SKM-1 (cell line): Measurements from ENCODE around the gene SLC4A7.

Experiments used
- DNase-seq: peaks from one replicate; lab custom pipeline; 2025; ENCODE audit not compliant: unreplicated experiment; lab: John Stamatoyannopoulos, UW

The SLC4A7 gene

DNA sequence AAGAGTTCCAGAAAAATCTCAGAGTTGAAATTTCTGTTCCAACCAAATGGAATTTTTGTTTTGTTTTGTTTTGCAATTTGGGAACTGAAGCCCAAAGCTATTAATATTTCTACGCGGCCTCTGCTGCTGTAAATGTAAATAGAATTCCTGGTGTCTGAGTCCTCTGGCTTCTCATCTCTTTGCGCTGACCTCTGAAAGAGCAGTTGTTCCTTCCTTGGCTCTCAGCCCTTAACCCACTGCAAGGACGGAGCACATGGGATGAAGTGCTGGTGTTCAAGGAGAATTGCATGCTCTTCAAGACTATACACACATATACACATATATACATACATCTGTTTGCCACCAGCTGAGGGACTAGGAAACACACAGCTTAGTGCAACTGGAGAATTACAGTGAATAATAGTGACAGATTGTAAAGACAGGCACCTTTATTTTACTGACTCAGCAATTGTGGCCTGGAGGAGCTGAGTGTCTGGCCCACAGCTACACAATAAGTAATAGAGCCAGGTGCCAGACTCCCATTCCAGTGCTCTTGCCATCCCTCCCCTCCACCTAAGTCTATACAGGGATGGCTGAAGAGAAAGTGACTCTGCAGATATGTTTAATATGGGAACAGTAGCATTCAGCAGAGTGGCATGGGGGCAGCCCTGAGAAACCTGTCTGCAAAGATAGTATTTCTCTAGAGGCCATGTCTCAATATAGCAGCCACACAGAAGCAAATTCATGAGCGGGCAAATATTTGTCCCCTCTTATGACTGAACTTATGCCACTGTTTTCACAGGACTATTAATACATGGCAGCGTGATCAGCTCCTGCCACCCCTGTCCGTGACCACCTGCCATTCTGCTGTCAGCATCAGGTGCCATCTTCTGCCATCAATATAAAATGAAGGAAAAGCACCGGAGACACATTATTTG is 157.3 kb downstream of the SLC4A7 start:
- DNase-seq = no peak

DNA sequence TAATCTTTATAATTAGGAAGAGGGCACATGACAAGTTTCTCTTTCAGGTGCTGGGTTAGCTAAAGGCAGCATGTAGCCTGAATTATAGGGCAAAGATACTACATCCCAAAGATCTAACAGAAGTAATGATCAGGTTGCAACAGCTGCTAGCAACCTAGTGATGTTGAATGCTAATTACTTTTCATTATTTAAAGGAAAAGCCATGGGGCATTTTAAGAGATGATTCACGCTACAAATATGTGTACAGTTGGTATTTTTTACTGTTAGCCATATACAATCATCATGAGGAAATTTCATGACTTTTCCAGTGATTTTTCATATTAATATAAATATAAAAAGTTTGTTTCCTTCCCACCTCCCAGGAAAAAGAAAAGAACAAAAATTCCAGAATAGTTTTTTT is 158.0 kb downstream of the SLC4A7 start:
- no peak for DNase-seq

GRCh38 chr3:27325419-27325818 is 158.8 kb downstream of the SLC4A7 start:
- no peak for DNase-seq

DNA sequence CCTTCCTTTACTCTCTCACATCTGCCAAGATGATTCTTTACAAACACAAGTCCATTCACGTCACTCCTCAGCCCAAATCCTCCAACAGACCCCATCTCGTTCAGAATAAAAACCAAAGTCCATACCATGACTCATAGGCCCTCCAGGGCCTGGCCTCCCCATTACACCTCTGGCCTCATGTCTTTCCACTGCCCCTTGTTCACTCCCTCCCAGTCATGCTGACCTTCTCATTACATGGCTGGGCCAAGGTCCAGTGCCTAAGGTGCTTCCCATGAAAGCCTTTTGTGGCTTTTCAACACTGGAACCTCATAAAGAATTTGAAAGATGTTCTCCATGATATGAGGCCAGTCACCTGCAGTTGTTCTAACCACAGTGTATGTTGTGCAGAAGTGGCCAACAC is 159.5 kb downstream of the SLC4A7 start:
- no peak for DNase-seq

DNA sequence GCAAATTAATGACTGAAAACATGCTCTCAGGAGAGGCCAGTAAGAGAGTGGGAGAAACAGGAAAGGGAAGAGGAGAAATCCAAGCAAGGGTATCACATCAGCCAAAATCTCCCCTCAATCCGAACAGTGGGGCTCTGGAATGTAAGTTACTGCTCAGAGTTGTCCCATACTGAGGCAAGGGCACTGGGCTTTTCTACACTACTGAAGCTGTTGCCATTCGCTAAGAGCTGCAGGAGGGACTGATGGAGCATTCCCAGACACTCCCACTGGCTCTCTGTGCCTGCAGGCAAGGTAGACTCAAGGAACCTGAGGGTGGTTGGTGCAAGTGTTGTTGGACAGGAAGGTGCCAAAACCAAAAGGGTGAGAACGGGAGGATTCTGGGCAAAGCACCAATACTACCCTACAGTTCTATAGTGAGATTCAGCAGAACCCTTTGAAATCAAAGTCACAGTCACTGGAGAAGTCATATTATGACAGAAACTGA is 161.1 kb downstream of the SLC4A7 start:
- DNase-seq = no peak
